Left forelimb (tissue), 1 donor: ENCODE results near the gene NPC1.
"Not testable (repeated sequence)": the region's sequence is repeated elsewhere in the genome, so short reads cannot be mapped to it uniquely, and the experiment has no call there.

Source experiments
- DNase-seq: peaks from one replicate; pipeline ENCODE4 v3.0.0-alpha.2; 2018; ENCODE audit warnings: low spot score

The NPC1 gene

GRCh38 chr18:23609390-23610023 lies 23.2 kb upstream of the NPC1 start:
- DNase-seq, result no peak

- no peak for DNase-seq
Measured at GRCh38 chr18:23608211-23608610, 21.9 kb upstream of the NPC1 start.

- DNase-seq, result no peak
Measured at GRCh38 chr18:23605941-23606340, 19.6 kb upstream of the NPC1 start.

- DNase-seq, result no peak
Measured at GRCh38 chr18:23599809-23600208, 13.5 kb upstream of the NPC1 start.

GRCh38 chr18:23596183-23596582 lies 9.9 kb upstream of the NPC1 start:
- no peak for DNase-seq

GRCh38 chr18:23595591-23595990 lies 9.3 kb upstream of the NPC1 start:
- no peak for DNase-seq

GRCh38 chr18:23593720-23594119 lies 7.4 kb upstream of the NPC1 start:
- DNase-seq, result no peak

- DNase-seq, result no peak
Measured at GRCh38 chr18:23592911-23593310, 6.6 kb upstream of the NPC1 start.

- DNase-seq, result no peak
Measured at GRCh38 chr18:23591011-23591410, 4.7 kb upstream of the NPC1 start.

GRCh38 chr18:23588836-23589560 lies 2.7 kb upstream of the NPC1 start:
- DNase-seq, result no peak

GRCh38 chr18:23587220-23587642 lies 925 bp upstream of the NPC1 start:
- DNase-seq, result no peak

GRCh38 chr18:23585897-23586248 lies 433 bp downstream of the NPC1 start:
- DNase-seq, result no peak

GRCh38 chr18:23585007-23585871 lies 1.1 kb downstream of the NPC1 start:
- DNase-seq, result no peak

GRCh38 chr18:23584019-23584983 lies 2.0 kb downstream of the NPC1 start:
- DNase-seq, result no peak

GRCh38 chr18:23583071-23583865 lies 3.0 kb downstream of the NPC1 start:
- DNase-seq, result no peak

- DNase-seq, result no peak
Measured at GRCh38 chr18:23580677-23581367, 5.5 kb downstream of the NPC1 start.

- no peak for DNase-seq
Measured at GRCh38 chr18:23578891-23579653, 7.2 kb downstream of the NPC1 start.

GRCh38 chr18:23578067-23578701 lies 8.1 kb downstream of the NPC1 start:
- no peak for DNase-seq

- not testable (repeated sequence) for DNase-seq
Measured at GRCh38 chr18:23577521-23577920, 8.8 kb downstream of the NPC1 start.
